HG03135 (cell line): ENCODE data around the gene FOXE1.

ENCODE experiments used
- ATAC-seq: cut with Tn5 transposase; IDR thresholded peaks from one replicate; pipeline ENCODE4 v1.9.1; 2021; ENCODE audit warnings: mild to moderate bottlenecking, moderate library complexity; ENCODE audit not compliant: unreplicated experiment

FOXE1 gene

DNA sequence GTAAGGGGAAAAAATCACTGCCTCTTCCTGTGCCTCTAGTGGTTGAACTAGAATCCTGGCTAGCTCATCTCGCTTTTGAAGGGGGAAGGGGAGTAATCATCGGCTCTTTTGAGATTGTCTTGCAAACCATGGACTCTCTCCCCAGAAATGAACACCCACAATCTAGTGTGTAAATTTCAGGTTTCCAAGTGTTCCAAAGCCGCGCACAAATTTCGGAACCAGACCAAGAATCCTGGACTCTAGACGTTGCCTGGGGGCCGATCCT lies 4.9 kb upstream of the FOXE1 start:
- ATAC-seq, result no peak

DNA sequence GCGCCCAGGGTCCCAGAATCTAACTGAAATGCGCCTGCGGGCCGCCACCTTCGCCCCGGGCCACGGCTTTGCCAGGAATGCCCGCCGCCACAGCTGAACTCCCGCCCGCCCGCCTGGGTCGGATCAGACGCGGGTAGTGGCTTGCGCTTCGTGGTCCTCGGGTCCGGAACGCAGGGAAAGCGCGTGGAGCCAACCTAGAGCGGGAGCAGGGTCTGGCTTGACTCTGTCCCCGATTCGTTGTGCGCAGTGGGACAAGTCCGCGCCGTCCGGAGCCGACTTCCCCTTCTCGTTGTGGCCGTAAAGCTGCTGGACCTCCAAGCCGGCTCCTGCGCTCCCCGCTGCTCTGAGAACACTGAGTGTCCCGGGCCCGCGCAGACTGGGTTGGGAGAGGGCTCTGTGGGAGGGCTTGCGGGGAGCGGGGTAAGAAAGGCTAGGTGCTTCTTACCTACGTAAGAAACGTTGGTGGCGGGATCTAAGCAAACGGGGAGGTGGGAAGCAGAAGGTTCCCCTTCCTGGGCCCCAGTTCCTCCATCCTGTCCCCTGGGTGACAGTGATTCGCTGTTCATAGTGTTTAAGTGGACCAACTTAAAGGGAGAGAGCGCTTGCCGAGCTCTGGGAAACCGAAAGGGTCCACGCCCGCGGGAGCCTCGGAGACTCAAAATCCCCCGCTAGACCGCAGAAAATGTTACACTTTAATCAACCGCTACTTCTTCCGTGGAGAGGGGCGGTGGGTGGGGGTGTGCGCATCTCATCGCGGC lies 4.4 kb upstream of the FOXE1 start:
- ATAC-seq, result no peak

DNA sequence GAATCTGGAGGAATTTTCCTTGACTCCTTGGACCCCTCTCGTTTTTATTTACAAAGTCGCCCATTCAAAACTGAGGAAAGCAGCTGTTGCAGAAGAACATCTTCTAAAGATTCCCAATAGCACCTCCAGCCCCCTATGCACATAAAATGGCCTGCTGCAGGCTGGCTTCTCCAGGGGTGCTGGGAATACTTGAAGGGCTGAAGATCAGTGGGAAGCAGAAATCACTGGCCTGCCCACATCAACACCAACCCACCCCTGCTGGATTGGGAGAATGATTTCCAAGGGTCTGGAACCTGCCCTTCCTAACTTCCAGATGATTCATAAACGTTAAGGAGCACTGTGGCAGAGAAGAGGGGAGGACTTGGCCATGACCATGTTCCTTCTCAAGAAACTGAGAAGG lies 3.0 kb upstream of the FOXE1 start:
- ATAC-seq, result no peak

DNA sequence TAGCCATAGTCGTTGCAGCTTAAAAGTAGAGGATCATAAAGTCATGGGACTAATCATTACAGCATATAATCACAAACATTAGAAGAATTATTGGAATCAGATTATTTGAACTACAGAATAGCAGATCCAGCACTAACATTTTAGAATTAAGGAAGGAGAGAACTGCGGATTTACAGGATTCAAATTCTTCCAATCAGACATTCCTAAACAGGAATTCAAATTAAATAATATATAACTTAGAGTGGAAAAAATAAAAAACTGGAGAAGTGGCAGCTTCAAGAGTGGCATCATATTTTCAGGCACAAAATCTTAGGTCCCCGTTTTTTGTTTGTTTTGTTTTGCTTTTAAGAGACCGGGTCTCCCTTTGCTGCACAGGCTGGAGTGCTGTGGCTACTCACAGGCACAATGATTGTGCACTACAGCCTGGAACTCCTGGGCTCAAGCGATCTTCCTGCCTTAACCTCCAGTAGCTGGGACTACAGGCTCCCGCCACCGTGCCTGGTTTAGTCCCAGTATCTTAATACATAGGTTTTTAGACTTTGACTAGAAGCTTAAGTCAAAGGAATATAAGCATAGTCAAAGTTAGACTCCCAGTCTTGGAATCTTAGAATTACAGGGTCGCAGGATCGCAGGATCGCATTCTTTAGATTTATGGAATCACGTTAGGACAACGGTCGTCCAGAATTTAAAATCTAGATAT lies 2.1 kb upstream of the FOXE1 start:
- no peak for ATAC-seq

DNA sequence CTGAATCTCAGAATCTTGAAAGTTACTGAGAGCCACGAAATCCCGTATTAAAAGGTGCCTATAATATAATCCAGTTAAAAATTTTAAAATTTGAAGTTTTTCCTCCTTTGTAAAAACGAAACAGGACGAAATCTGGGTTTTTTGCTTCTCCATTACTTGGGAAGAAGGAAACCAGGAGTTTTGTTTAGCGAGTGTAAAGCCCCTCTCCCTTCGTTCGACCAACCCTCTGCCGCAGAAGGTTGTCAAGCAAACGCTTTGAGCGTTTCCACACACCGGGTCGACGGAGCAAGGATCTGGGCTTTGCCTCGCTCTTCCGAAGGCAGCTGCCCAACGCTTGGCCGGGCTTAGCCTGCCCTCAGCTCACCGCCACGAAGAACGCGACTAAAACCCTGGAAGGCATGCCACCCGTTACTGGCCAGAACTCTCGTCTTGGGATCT lies 1.6 kb upstream of the FOXE1 start:
- no peak for ATAC-seq

DNA sequence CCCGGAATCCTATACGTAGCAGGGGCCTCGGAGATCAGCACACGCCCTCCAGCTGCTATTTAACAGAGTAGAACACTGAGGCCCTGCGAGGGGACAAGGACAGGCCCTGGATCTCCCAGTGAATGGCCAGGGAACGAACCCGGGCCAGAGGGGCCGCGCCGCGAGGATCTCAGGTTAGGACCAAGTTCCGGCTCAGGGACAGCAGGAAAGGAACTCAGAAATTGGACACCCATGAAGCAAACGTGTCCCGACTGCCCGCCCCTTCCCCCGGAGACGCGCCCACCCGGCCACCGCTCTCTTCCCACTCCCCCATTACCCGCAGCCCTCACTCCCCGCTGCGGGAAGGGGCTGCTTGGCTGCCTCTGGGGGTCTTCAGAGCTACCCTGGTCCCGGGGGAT lies 1.0 kb upstream of the FOXE1 start:
- ATAC-seq, result no peak

DNA sequence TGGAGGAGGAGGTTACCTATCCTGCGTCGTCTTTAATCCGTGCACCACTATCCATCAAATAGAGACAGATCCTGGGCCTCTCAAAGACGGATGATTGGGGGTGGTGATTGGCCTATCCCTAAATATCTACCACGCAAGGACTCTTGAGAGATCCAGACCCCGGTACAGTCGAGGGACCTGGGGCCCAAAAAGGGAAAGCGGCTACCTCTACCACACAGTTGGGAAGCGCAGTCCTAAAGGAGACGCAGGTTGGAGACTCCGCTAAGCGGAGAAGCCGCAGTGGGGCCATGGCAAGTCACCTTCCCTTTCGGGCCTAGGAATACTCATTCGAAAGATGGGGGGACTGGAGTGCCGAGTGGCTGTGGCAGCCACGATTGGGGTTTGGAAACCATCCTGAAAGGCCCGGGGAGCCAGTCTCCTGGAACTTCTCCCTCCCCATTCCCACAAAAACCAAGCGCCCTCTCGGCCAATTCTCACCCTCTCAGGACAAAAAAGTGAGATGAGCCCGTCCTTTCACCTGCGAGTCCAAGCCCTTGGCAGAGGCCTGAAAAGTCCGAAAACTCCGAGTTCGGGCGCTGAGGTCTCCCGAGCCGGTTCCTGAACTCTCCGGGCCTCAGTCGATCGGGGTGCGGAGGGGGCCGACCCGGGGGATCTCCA lies 499 bp upstream of the FOXE1 start:
- ATAC-seq, result no peak

DNA sequence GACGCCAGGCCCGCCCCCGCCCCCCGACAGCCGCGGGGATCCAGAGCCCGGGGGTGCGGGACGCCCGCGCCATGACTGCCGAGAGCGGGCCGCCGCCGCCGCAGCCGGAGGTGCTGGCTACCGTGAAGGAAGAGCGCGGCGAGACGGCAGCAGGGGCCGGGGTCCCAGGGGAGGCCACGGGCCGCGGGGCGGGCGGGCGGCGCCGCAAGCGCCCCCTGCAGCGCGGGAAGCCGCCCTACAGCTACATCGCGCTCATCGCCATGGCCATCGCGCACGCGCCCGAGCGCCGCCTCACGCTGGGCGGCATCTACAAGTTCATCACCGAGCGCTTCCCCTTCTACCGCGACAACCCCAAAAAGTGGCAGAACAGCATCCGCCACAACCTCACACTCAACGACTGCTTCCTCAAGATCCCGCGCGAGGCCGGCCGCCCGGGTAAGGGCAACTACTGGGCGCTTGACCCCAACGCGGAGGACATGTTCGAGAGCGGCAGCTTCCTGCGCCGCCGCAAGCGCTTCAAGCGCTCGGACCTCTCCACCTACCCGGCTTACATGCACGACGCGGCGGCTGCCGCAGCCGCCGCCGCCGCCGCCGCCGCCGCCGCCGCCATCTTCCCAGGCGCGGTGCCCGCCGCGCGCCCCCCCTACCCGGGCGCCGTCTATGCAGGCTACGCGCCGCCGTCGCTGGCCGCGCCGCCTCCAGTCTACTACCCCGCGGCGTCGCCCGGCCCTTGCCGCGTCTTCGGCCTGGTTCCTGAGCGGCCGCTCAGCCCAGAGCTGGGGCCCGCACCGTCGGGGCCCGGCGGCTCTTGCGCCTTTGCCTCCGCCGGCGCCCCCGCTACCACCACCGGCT lies 1.0 kb downstream of the FOXE1 start:
- ATAC-seq, result no peak

DNA sequence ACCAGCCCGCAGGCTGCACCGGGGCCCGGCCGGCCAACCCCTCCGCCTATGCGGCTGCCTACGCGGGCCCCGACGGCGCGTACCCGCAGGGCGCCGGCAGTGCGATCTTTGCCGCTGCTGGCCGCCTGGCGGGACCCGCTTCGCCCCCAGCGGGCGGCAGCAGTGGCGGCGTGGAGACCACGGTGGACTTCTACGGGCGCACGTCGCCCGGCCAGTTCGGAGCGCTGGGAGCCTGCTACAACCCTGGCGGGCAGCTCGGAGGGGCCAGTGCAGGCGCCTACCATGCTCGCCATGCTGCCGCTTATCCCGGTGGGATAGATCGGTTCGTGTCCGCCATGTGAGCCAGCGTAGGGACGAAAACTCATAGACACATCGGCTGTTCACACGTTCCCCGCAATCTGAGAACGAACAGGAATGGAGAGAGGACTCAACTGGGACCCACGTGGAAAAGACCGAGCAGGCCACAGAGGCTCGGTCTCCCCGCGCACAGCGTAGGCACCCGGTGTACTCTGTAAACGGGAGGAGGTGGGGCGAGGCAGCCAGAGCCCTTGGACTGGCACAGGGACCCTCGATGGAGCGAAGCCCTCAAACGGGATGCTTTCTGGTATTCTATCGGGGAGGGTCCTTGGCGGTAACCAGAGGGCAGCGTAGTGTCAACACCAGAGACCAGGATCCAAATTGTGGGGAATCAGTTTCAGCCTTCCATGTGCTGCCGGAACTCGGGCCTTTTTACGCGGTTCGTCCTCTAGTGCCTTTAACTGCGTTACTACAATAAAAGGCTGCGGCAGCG lies 1.9 kb downstream of the FOXE1 start:
- ATAC-seq, result no peak

DNA sequence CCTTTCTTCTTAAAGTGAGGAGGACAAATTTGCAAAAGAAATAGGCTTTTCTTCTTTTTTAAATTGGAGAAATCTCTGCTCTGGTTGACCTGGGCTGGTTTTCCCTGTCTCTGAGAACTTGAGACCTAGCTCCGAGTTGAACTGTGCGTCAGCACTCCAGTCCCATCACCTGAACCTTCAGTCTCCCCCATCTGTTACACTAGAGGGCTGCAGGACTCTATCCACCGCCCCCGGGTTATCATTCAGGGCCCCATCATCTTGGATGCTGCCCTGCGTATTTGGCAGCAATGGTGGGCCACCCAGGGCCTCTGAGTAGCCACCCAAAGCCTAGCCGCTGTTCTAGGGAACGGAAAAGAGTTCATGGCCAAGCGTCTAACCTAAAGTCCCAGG lies 2.5 kb downstream of the FOXE1 start:
- ATAC-seq, result no peak

DNA sequence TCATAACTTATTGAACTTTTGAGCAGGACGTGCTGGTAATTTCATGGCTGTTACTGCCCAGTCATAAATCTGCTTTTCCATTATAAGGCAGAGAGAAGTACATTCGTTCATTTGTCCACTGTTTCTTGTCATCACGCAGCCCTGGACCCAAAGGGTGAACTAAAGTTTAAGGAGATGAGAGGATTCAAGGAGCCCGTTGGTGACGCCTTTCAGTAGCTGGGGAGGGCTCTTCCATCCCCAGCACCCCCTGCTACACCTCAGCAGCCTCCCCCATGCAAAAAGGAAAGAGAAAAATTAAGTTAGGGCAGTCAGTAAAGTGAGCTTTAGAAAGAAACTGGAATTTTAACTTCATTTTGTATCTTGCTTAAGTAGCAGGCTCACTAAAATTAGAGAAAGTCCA lies 2.9 kb downstream of the FOXE1 start:
- no peak for ATAC-seq

DNA sequence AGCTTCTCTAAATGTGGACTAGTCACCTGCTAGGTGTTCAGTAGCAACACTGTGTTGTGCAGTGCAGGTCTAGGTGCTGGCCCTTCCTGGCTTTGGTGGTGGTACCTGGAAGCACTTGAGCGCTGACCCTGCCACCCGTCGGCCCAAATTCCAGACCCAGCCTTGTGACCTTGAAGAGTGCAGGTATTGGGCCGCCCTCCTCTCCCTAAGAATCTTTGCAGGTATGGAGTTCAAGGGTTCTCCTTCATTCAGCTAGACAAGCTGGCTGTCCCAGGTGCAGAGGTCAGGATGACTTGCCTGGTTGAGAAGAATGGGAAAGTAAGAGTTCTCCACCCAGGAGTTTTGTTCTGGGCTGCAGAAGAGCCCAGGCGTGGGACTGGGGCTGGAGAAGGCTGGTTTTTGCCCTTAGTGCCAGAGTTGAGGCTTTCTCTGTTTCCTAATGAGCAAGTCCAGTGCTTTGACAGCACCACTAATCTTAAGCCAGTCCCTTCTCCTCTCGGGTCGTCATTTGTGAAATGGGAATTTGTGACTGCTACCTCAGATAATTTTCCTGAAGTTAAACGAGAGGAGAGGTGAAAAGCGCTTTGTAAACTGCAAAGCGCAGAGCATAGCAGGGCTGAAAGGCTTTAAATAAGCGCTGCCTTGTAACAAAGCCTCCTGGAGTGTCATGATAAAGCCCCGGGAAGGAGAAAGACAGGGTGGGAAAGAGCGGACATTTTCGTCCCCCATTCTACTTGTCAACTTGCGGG lies 4.0 kb downstream of the FOXE1 start:
- no peak for ATAC-seq

DNA sequence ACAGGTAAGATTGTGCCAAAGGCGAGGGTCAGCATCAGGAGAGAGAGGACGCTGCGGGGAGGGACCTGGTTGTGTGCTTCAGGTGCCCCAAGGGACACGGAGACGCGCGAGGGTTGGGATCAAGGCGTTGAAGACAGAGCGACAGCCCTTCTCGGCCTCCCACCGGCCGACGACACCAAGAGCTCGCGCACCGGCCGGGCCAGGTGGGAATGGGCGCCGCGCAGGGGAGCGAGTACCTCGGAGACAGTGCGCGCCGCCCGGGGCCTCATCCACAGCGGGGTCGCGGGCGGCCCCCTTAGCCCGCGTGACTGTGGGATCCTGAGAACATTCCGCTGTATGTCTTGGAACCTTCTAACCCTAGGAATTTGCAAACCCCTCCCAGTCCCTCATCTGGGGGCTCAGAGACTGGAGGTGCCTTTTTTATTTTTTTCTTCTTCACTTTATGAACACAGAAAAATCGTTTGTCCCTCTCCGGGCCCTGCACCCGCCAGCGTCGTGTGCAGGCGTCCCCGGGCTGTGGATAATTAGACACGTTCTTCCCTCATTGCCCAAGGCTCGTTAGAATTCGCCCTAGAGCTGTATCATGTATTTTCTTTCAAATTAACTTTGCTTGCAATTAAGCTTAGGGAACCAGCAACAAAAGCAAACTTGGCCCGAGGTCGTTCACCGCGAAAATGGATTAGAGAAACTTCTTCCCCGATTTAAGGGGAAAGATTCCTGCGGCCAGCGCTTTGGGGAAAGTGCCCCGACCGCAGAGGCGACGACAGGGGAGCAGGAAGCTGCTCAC lies 4.8 kb downstream of the FOXE1 start:
- ATAC-seq, result no peak

DNA sequence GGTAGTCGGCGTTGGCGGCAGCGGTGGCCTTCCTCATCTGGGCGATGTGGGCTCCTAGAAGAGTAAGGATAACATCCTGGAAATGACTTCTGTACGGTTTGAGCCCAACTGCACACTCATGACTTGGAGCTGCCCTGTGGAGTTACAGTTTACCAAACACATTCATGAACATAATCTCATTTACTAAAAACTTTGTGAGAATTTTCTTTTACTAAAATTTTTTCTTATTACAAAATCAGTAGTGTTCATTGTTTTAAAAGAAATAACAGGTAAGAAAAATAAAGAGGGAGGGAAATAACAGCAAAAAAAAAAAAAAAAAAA lies 5.3 kb downstream of the FOXE1 start:
- ATAC-seq, result no peak

DNA sequence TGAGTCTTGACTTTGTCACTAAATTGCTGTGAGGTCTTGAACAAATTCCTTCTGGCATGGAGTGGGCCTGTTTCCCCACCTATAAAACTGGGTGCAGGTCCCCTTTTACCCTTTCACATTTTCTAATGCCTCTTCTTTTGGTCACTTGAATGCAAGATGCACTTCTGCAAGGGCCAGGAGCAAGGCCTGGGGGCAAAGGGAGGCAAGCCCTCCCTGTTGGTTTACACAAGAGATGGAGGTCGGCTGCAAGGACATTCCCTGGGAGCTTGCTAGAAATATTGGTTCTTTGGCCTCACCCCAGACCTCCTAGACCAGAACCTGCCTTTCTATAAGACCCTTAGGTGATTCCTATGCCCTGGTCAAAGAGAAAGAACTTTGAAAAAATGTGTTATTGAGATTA lies 5.8 kb downstream of the FOXE1 start:
- no peak for ATAC-seq

DNA sequence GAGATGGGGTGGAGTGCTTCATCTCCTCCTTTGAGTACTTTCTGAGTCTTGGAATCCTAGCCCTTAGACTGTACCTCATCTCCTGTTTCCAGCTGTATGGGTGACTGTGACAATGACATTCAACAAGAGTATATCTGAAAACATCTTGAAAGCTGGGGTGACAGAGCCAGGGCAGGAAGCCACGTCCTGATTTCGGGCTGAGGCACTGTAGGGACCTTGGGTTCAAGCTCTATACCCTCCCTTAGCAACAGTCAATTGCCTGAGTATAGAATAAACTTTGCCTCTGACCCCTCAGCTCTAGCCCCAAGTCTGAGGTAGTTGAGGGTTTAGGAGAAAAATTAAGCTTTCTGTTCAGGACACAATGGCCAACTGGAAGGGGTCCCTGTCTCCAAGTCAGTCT lies 6.3 kb downstream of the FOXE1 start:
- ATAC-seq, result no peak

DNA sequence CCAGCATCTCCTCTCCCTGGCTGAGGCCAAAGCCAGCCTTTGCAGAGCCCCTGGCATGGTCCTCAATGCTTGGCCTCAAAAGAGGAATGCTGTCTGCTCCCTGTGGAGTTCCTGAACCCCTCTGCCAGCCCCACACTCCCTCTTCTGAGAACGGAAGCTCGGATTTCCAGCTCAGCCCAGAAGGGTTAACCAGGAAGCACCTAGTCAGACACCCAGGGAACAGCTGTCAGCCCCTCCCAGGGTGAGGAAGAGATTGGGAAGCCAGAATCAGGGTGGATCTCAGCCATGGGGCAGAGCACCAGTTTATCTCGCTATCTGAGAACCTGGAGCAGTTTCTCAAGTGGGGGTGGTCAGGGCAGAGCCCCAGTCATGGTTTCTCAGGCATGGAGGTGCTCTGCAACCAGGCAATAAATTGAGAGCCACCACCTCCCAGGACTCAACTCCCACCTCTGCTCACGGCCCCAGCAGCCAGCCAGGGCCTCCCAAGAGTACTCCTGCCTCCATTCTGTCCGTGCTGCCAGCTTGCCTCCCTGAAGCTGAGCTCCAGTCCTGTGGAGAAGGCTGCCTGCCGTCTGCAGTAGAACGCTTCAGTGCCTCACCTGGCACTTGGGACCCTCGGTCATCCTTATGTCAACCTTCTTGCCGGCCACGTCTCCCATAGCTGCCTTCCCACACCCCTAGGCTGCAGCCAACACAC lies 7.6 kb downstream of the FOXE1 start:
- no peak for ATAC-seq

DNA sequence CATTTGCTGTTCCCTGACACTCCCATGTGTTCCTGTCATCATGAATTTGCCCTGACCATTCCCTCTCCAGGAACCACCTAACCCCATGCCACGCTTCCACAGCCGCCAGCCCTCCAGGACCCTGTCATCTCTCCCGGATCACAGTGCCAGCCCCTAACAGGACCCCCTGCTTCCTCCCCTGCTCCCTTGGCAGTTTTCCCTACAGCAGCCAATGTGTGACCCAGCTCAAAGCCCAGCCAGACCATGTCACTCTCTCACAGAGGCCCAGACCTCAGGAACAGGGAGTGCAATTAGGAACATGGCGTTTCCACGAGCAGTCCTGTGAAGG lies 8.1 kb downstream of the FOXE1 start:
- no peak for ATAC-seq

DNA sequence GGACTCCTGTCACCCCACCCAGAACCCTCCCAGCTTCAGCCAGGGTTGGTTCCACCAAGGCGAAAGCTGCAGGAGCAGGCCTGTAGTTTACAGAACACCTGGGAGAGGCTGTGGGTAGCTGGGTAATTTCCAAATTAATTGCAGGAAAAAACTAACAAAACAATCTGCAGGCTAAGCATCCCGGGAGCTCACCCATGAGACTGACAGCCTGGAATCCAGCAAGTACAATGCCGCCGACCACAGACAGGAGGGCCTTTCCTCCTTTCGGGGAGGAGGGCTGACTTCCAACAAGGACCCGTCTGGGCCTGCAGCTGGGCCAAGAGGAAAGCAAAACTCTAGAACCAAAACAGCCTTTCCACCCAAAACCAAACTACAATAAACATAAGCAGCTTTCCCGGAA lies 10.3 kb downstream of the FOXE1 start:
- ATAC-seq, result no peak
